ENCODE results near the gene LGR4.

DNA sequence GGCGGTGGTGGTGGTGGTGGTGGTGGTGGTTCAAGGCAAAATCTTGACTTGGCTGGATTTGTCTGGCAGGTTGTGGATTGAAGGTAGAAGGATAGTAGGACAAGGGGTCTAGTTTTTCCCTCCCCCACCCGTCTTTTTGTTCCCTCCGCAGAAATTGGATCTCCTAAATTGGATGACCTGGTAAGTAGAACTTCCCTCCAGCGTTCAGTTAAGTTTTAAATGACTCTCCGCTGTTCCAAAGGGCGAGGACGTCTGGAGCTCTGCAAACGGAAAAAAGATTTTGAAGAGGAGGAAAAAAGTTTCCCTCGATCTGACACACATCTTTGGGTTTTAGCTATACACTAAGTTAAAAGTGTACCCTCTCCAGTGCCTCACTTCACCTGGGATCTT is 422 bp upstream of the LGR4 start:
- no peak for TF ChIP-seq POLR2A (IDR thresholded peaks at IDR 0.05)
- TF ChIP-seq, protein P1, sequence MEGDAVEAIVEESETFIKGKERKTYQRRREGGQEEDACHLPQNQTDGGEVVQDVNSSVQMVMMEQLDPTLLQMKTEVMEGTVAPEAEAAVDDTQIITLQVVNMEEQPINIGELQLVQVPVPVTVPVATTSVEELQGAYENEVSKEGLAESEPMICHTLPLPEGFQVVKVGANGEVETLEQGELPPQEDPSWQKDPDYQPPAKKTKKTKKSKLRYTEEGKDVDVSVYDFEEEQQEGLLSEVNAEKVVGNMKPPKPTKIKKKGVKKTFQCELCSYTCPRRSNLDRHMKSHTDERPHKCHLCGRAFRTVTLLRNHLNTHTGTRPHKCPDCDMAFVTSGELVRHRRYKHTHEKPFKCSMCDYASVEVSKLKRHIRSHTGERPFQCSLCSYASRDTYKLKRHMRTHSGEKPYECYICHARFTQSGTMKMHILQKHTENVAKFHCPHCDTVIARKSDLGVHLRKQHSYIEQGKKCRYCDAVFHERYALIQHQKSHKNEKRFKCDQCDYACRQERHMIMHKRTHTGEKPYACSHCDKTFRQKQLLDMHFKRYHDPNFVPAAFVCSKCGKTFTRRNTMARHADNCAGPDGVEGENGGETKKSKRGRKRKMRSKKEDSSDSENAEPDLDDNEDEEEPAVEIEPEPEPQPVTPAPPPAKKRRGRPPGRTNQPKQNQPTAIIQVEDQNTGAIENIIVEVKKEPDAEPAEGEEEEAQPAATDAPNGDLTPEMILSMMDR (IDR thresholded peaks at IDR 0.05) = no peak

All from uterus (tissue), 2 donors.